Neutrophil (primary cell): ENCODE measurements around the gene NDUFAF4.

Experiments used
- H3K27ac ChIP-seq: fragments of 200-600 bp; sonication (generic); 2 replicates; pipeline ENCODE4 v1.5.1; 2016; ENCODE audit warnings: mild to moderate bottlenecking, moderate library complexity
- H3K27me3 ChIP-seq: fragments of 200-600 bp; sonication (generic); 2 replicates; pipeline ENCODE4 v1.6.0; 2016; ENCODE audit warnings: mild to moderate bottlenecking
- H3K36me3 ChIP-seq: fragments of 200-600 bp; sonication (generic); 2 replicates; pipeline ENCODE4 v1.5.1; 2017
- H3K4me1 ChIP-seq, 2 experiments: fragments of 200-600 bp in 1 of 2; sonication (generic) in 1 of 2; 1 replicate in 1 of 2; 2 replicates in 1 of 2; pipeline versions ENCODE4 v1.5.1 to v1.6.1; 2013 to 2016; ENCODE audit warnings: low read depth in 1 of 2, low read length in 1 of 2, mild to moderate bottlenecking in 1 of 2, moderate library complexity in 1 of 2; ENCODE audit not compliant: control insufficient read depth in 1 of 2, insufficient read depth in 1 of 2
- H3K4me3 ChIP-seq, 2 experiments: fragments of 200-600 bp in 1 of 2; sonication (generic) in 1 of 2; 1 replicate in 1 of 2; 2 replicates in 1 of 2; pipeline ENCODE4 v1.5.1; 2013 to 2016; ENCODE audit warnings: low read depth in 1 of 2, low read length in 1 of 2, mild to moderate bottlenecking in 1 of 2, moderate library complexity in 1 of 2
- H3K9me3 ChIP-seq: fragments of 200-600 bp; sonication (generic); 2 replicates; pipeline ENCODE4 v1.5.1; 2016
- CTCF ChIP-seq: fragments of 200-600 bp; sonication (generic); IDR thresholded peaks from 2 replicates; pipeline ENCODE4 v1.5.1; 2016; ENCODE audit warnings: antibody characterized with exemption

NDUFAF4 gene

GRCh38 chr6:96939007-96939805 lies 41.5 kb upstream of the NDUFAF4 start:
- no peak for TF ChIP-seq CTCF
- no peaks in the 10 kb centered on the region for H3K27me3 ChIP-seq
- H3K36me3 ChIP-seq = no peaks in the 10 kb centered on the region
- no peak overlapping the region for H3K27ac ChIP-seq
- H3K4me3 ChIP-seq = no peak overlapping the region
- H3K4me1 ChIP-seq = no peaks in the 10 kb centered on the region
- H3K9me3 ChIP-seq = no peaks in the 10 kb centered on the region

GRCh38 chr6:96934087-96934486 lies 36.4 kb upstream of the NDUFAF4 start:
- H3K9me3 ChIP-seq = no peaks in the 10 kb centered on the region
- no peak overlapping the region for H3K27ac ChIP-seq
- peaks cover 17% of the 10 kb centered on the region for H3K27me3 ChIP-seq
- no peaks in the 10 kb centered on the region for H3K4me1 ChIP-seq
- no peak for TF ChIP-seq CTCF
- H3K36me3 ChIP-seq = no peaks in the 10 kb centered on the region
- H3K4me3 ChIP-seq = no peak overlapping the region

GRCh38 chr6:96931198-96931597 lies 33.5 kb upstream of the NDUFAF4 start:
- TF ChIP-seq CTCF = no peak
- Histone ChIP-seq H3K36me3 (no peaks in the 10 kb centered on the region), H3K4me3 (no peak overlapping the region), H3K27me3 (peaks cover 46% of the 10 kb centered on the region), H3K27ac (no peak overlapping the region), H3K9me3 (no peaks in the 10 kb centered on the region), H3K4me1 (no peaks in the 10 kb centered on the region)

DNA sequence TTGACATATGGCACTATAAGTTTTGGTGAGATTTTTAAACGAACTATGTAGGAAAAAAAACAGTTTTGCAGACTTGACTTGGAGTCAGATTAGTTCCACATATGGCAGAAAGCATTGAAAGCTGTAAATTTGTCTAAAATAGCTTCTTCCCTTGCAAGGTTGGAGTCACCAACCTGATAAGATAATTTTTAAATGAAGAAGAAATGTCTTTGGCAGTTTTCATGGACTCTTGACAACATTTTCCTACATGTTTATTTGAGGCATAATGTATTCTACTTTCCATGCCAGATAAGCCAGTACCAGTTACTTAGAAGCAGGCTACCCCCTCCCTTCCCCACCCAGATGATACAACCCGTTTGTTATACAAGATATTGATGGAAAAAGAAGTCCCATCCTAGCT lies 32.0 kb upstream of the NDUFAF4 start:
- Histone ChIP-seq H3K36me3 (no peaks in the 10 kb centered on the region), H3K27me3 (peaks cover 61% of the 10 kb centered on the region)

DNA sequence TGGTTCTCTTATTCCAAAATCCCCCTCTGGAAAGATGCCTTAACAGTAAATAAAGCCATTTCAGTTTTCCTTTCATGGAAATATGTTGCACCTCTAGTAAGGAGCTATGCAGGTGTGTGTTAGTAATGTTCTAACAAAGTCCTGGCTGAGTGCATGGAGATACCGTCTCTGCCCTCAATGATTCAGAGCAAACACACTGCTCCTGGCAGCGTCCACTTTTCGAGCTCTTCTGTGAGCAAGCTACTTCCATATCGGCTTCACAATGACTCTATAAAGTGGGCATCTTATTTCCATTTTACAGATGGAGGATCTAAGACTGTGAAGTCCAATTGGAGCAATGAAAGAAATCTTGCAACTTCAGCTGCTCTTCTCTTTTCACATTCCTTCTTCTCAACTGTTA lies 30.0 kb upstream of the NDUFAF4 start:
- no peak overlapping the region for H3K27ac ChIP-seq
- peaks cover 9 to 11% of the 10 kb centered on the region in 2 experiments for H3K4me1 ChIP-seq
- no peaks in the 10 kb centered on the region for H3K36me3 ChIP-seq
- no peak overlapping the region for H3K4me3 ChIP-seq
- H3K27me3 ChIP-seq = peaks cover 80% of the 10 kb centered on the region
- no peaks in the 10 kb centered on the region for H3K9me3 ChIP-seq
- no peak for TF ChIP-seq CTCF

More for the DNA sequence above, 32.0 kb upstream of the NDUFAF4 start:
- Histone ChIP-seq H3K9me3 (no peaks in the 10 kb centered on the region), H3K4me1 (peaks cover 6 to 7% of the 10 kb centered on the region in 2 experiments), H3K27ac (no peak overlapping the region), H3K4me3 (no peak overlapping the region)
- TF ChIP-seq CTCF = no peak
